AML-193 (cell line): ENCODE measurements around the gene NAP1L3.

Source experiments
- DNase-seq, 2 experiments: peaks; one replicate each; lab custom pipeline; 2025; lab: John Stamatoyannopoulos, UW

NAP1L3 gene, protein sequence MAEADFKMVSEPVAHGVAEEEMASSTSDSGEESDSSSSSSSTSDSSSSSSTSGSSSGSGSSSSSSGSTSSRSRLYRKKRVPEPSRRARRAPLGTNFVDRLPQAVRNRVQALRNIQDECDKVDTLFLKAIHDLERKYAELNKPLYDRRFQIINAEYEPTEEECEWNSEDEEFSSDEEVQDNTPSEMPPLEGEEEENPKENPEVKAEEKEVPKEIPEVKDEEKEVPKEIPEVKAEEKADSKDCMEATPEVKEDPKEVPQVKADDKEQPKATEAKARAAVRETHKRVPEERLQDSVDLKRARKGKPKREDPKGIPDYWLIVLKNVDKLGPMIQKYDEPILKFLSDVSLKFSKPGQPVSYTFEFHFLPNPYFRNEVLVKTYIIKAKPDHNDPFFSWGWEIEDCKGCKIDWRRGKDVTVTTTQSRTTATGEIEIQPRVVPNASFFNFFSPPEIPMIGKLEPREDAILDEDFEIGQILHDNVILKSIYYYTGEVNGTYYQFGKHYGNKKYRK

DNA sequence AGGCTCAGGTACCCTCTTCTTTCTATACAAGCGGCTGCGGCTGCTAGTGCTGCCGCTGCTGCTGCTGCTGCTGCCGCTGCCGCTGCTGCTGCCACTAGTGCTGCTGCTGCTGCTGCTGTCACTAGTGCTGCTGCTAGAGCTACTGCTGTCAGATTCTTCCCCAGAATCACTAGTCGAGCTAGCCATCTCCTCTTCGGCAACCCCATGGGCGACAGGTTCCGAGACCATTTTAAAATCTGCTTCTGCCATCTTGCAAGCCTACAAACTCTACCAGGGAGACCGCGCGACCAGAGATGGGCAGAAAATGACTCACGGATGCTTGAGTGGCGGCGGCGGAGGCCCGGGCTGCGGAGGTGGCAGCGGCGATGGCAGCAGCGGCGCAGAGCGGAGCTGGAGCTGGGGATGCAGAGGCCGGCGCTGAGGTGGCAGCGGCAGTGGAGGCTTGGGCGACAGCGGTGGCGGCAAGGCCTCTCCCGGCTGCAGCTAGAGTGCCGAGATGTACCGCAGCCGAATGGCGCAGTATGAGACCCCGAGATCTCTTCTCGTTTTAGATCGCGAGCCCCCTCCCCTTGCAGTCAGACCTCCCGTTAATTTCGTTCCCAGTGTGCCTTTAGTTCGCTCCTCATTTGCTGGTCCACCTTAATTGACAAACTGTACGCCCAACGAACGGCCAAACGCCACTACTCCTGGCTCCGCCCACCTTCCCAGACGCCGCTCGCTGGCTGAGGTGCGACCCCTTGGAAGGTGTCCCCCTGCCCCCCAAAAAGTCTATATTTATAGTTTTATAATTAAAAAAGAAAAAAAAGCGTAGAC is at the start of gene NAP1L3:
Gene NAP1L3 (minus strand): TSS at position 523 of the 813 bp plus-strand sequence. CDS start 274 bp downstream, at position 249.
- DNase-seq, result no peak

GRCh38 chrX:93711076-93711475 is 37.7 kb upstream of the NAP1L3 start:
- DNase-seq, result no peak

DNA sequence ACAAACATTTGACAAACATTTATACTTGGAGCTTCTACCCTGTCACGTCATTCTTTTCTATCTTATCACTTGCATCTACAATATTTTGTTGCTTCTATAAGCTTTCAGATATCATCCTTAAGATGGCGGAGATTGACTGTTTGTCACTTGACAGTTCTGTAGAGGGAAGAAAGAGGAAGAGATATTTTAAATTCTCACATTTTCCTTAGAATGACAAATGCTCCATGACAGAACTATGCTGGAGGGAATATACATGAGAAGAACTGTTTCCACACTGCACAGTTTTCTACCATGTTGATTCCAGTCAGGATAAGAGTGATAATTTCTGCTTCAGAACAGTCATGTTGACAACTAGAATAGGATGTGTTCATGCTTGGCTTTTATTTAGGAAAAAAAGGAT is 30.3 kb upstream of the NAP1L3 start:
- DNase-seq, result no peak

- no peak for DNase-seq
These were observed 22.6 kb upstream of the NAP1L3 start for GRCh38 chrX:93695981-93696380.

GRCh38 chrX:93673869-93674271 is 492 bp upstream of the NAP1L3 start, which contains the start of gene FAM133A:
Gene FAM133A (plus strand): TSS chrX:93674206. CDS start chrX:93709420, 35,214 bp downstream.
- DNase-seq, result no peak

DNA sequence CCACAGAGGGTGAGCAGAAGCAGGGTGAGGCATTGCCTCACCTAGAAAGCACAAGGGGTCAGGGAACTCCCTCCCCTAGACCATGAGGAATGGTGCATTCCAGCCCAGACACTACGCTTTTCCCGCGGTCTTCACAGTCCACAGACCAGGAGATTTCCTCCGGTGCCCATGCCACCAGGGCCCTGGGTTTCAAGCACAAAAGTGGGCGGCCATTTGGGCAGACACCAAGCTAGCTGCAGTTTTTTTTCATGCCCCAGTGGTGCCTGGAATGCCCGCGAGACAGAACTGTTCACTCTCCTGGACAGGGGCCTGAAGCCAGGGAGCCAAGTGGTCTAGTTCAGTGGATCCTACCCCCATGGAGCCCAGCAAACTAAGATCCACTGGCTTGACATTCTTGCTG is 12.8 kb downstream of the NAP1L3 start:
- no peak for DNase-seq

GRCh38 chrX:93649381-93649780 is 24.0 kb downstream of the NAP1L3 start:
- DNase-seq, result no peak

- DNase-seq, result no peak
These were observed 35.8 kb downstream of the NAP1L3 start for GRCh38 chrX:93637591-93637990.
